HTERT RPE-1 (cell line): ENCODE measurements around the gene PALM3.
"Not testable (repeated sequence)": the region's sequence is repeated elsewhere in the genome, so short reads cannot be mapped to it uniquely, and the experiment has no call there.

Experiments
- in situ Hi-C: fragments of 300-500 bp; cut with MboI; formaldehyde crosslinking; loops from 4 replicates; pipeline ENCODE4 v1.14.3; 2020; ENCODE audit warnings: low sequenced_read_pairs

PALM3 gene

DNA sequence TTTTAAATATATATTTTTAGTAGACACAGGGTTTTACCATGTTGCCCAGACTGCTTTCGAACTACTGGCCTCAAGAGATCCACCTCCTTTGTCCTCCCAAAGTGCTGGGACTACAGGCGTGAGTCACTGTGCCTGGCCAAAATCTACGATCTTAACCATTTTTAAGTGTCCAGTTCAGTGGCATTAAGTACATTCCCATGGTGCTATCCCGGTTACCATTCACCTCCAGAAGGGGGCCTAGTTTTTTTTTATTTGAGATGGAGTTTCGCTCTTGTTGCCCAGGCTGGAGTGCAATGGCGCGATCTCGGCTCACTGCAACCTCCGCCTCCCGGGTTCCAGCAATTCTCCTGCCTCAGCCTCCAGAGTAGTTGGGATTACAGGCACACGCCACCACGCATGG is 26.7 kb downstream of the PALM3 start:
- in situ Hi-C loops = not testable (repeated sequence)

DNA sequence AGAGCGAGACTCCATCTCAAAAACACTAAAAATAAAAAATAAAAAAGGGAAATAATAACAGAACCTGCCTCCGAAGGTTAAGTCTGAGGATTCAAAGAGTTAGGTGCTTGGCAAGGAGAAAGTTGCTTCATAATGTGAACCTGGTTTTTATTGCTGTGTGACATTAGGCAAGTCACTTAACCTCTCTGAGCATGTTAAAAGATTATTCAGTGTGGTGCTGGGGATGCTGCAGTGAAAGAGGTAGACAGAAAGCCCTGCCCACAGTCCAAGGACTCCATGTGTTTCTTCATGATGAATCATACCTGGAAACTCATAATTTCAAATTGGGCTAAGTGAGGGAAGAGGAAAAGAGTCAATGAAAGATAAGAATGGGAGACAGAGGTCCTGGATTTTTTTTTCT is 27.9 kb downstream of the PALM3 start:
- in situ Hi-C loops = no loop called here

DNA sequence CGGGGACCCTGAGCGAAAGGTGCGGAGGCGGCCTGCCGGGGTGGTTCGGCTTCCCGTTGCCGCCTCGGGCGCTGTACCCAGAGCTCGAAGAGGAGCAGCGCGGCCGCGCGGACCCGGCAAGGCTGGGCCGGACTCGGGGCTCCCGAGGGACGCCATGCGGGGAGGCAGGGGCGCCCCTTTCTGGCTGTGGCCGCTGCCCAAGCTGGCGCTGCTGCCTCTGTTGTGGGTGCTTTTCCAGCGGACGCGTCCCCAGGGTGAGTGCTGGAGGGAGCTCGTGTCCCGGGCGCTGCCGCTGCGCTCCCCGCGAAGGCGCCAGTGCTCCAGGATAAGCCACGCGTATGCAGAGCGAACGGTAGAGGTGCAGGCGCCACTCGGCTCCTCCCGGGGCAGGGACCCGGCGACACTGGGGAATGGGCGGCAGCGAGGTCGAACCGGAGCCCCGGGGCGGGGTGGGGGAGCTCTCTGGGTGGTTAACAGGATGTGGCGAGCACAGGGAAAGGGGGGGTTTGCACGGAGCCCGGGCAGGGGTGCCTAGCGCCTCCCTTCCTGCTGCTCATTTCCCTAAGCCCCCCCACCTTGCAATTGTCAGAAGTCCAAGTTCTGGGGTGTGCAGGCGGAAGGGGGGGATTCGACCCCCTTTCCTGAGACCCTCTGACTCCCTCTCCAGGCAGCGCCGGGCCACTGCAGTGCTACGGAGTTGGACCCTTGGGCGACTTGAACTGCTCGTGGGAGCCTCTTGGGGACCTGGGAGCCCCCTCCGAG is 30.0 kb downstream of the PALM3 start, which contains the start of gene IL27RA:
Gene IL27RA (plus strand): TSS at position 44 of the 762 bp plus-strand sequence. CDS start 111 bp downstream, at position 155.
- in situ Hi-C loops = no loop called here

DNA sequence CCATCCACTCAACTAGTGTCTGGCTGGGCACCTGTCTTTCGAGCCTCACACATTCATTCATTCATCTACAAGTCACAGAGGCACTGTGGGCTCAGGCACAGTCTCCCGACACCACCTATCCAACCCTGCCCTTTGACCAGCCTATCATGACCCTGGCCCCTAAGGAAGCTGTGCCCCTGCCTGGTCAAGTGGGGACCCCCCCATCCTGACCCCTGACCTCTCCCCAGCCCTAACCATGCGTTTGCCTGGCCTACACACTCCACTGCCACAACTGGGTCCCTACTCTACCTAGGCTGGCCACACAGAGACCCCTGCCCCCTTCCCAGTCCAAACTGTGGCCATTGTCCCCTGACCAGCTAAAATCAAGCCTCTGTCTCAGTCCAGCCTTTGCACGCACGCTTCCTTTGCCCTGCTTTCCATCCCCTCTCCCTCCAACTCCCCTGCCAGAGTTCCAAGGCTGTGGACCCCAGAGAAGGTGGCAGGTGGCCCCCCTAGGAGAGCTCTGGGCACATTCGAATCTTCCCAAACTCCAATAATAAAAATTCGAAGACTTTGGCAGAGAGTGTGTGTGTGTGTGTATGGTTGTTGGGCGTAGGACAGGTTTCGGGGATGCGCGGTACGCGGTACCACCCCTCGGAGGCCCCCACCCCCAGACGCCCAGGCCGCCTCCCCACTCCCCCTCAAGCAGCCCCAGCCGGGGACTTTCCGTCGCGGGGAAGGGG is 30.7 kb downstream of the PALM3 start:
- in situ Hi-C loops = no loop called here

DNA sequence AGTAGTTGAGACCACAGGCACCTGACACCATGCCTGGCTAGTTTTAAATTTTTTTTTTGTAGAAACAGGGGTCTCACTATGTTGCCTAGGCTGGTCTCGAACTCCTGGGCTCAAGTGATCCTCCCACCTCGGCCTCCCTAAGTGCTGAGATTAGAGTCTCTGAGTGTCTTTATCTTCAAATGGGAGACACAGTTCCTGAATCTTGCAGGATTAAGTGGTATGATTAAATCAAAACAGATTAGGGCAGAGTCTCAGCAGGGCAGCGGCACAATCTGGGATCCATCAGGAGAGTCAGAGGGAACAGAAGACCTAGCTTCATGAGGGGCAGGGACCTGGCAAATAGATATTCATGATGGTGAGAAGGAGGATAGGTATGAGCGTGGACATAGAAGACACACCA is 33.0 kb downstream of the PALM3 start:
- in situ Hi-C loops = no loop called here

DNA sequence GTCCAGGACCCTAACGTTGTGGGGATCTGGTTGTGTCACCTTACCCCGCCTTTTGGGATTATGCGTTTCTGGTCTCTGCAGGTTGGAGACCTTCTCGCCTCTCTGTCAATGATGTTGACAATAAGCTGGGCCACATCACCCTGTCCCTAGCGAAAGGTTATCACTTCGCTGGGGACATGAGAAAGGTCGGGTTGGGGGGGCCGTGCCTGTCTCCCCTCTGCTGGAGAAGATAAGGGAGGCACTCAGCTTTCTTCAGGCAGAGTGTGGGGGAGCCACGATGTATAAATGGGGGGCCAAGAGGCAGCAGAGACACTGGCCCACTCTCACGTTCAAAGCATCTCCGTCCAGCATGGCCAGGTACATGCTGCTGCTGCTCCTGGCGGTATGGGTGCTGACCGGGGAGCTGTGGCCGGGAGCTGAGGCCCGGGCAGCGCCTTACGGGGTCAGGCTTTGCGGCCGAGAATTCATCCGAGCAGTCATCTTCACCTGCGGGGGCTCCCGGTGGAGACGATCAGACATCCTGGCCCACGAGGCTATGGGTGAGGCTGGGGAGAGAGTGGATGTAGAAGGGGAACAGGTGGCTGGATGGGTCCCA is 33.9 kb downstream of the PALM3 start, which contains the start of gene RLN3:
Gene RLN3 (plus strand): TSS at position 293 of the 595 bp plus-strand sequence. CDS start 57 bp downstream, at position 350.
- in situ Hi-C loops = no loop called here

DNA sequence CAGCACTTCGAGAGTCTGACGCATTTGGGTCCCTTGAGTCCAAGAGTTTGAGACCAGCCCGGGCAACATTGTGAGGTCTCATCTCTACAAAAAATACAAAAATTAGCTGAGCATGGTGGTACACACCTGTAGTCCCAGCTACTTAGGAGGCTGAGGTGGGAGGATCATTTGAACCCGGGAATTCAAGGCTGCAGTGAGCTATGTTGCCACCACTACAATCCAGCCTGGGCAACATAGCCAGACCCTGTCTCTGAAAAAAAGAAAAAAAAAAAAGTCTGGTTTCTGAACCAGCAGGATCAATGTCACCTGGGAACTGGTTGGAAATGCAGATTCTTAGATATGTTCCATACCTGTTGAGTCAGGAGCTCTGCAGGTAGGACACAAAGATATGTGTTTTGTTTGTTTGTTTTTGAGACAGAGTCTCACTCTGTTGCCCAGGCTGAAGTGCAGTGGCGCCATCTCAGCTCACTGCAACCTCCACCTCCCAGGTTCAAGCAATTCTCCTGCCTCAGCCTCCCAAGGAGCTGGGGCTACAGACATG is 35.2 kb downstream of the PALM3 start:
- in situ Hi-C loops = not testable (repeated sequence)

DNA sequence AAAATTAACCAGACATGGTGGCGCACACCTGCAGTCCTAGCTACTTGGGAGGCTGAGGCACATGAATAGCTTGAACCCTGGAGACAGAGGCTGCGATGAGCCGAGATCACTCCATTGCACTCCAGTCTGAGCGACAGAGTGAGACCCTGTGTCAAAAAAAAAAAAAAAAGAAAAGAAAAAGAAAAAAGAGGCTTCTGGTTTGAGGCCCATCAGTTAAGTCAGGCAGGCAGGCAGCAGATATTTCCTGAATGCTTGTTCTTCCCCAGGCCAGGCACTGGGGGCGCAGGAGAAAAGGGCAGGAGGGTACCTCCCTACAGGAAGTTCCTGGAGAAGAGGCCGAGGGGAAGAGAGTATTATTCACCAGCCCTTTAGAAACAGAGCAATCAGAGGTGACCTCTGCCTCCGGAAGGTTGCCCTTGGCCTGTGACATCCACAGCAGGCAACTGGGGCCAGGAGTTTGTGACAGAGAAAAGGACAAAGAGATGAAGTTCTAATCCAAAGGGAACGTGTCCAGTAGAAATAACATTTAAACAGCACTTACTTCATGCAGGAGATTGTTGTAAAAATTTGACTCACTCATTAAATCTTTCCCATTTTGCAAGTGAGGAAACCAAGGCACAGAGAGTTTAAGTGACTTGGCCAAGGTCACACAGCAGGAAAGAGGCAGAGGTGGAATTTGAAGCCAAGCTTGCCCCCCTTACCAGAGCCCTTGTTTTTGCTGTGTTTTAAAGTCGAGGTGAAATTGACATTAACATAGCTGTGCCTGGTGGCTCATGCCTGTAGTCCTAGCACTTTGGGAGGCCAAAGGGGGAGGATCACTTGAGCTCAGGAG is 38.3 kb downstream of the PALM3 start:
- in situ Hi-C loops = no loop called here

DNA sequence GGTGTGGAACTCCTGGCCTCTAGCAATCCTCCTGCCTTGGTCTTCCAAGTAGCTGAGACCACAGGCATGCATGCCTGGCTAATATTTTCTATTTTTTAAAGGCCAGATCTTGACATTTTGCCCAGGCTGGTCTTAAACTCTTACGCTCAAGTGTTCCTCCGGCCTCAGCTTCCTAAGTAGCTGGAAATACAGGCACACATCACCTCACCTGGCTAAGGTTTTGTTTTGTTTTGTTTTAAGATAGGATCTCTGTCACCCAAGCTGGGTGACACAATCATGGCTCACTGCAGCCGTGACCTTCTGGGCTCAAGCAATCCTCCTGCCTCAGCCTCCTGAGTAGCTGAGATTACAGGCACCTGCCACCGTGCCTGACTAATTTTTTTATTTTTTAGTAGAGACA is 39.4 kb downstream of the PALM3 start:
- in situ Hi-C loops = no loop called here

DNA sequence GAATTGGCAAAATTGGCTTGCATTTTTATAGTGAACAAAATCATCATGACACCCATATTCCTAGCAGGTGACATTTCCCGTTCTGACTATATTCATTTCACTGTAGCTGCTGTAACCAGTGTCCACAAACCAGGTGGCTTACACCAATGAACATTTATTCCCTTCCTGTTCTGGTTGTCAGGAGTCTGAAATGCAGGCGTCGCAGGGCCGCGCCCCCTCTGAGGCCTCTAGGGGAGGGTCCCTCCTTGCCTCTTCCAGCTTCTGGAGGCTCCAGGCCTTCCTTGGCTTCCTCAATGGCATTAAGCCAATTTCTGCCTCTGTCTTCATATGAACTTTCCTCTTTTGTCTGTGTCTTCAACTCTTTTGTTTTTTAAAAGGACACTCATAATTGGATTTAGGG is 40.4 kb downstream of the PALM3 start:
- in situ Hi-C loops = no loop called here

DNA sequence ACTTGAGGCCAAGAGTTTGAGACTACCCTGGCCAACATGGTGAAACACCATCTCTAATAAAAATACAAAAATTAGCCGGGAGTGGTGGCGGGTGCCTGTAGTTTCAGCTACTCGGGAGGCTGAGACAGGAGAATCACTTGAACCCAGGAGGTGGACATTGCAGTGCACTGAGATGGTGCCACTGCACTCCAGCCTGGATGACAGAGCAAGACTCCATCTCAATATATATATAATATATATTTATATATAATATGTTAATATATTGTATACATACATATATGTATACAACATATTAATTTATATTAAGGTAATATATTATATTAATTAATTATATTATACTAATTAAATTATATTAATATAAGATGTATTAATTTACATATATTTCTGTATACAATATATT is 42.1 kb downstream of the PALM3 start:
- in situ Hi-C loops = not testable (repeated sequence)

DNA sequence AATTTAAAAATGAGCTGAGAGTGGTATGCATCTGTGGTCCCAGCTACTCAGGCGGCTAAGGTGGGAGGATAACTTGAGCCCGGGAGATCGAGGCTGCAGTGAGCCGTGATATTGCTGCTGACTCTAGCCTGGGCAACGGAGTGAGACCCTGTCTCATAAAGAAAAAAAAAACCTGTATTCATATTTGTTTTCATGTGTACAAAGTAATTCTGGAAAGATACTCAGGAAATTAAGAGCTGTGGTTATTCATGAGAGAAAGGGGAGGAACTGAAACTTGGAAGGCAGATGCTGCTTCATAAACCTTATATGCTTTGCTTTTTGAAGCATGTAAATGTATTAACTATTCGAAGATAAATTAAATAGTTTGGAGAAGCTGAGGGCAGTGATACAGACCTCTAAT is 42.8 kb downstream of the PALM3 start:
- in situ Hi-C loops = no loop called here

DNA sequence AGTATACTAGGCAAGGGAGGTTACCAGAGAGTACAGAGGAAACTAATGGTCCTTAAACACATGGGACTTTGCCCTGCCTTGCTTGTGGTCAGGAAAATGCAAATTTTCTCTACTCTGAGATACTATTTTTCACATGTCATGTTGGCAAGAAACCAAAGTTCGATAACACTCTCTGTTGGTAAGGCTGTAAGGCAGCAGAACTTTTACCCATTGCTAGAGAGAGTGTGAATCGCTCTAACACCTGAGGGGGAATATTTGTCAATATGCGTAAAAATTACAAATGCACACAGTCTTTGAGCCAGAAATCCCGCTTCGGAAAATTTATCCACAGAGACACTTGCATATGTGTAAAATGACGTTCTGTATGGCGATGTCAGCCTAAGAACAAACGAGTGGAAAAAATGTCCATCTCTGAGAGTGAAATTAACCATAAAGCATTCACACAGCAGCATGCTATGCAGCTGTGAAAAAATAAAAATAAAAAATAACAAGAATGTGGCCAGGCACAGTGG is 46.3 kb downstream of the PALM3 start:
- in situ Hi-C loops = no loop called here

DNA sequence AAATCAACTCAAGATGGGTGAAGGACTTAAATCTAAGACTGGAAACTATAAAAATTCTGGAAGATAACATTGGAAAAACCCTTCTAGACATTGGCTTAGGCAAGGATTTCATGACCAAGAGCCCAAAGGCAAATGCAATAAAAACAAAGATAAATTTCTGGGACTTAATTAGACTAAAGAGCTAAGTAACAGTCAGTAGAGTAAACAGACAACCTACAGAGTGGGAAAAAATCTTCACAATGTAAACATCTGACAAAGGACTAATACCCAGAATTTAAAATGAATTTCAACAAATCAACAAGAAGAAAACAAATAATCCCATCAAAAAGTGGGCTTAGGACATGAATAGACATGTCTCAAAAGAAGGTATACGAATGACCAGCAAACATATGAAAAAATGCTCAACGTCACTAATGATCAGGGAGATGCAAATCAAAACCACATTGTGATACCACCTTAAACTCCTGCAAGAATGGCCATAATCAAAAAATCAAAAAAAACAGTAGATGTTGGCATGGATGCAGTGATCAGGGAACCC is 49.4 kb downstream of the PALM3 start:
- in situ Hi-C loops = no loop called here

DNA sequence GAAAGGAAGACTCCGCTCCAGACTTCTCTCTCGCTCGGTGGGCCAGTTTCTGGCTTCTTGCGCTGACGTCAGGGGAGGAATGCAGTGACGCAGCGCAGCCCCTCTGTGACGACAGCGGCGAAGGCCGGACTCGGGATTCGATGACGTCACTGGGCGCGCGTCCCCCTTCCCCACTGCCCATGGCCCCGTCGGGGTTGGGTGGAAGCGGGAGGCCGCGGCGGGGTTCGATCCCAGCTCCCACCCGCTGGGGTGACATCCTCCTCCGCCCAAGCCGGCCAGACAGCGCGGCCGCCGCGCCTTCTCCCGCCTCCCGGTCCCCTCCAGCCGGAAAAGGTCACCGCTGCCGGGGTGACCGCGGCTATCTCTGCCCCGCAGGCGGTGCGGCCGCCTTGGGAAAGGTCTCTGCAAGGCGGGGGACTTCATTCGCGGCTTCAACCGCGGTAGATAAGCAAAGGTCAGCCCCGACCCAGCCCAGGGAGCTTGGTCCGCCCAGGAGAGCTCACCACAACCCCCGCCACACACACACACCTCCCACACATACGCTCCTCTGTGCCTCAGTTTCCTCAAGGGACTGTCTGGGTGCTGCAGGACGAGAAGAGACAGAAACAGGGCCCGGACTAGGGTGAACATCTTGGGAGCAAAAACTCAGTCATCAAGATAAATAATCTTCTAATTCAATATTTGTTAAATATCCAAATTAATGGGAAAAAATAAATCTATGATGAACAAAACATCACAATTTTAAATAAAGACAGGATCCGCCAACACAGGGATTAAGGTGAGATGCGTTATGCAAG is 54.9 kb downstream of the PALM3 start:
- in situ Hi-C loops = no loop called here

DNA sequence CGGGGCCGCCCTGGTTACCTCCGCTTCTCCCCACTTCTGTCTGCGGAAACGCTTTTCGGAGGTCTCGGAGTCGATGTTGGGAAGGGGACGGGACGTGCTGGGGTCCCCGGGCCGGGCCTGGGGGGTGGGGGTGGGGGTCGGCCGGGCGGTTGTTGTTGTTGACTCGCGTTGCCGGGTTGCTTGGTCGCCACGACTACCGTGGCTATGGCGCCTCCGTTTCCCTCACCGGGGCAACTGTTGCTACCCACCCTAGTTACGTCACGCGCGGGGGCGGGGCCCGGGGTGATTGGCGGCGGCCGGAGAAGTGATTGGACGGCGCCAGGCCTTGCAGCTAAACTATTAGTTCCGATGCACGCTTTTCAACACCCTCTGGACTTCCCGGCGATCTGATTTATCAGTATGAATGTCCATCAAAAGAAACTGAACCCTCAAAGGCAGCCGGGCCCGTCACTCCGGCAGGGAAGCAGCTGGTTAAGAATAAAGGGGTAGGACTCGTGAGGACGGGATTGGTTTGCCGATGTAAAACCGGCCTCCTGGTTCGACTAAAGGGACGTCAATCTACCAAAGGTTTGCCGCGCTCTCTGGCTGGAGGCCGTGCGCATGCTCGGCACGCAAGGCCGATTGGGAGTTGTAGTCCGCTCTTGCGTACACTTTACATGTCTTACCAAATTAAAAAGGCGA is 55.7 kb downstream of the PALM3 start, which contains the start of gene RFX1:
Gene RFX1 (minus strand): TSS at position 236 of the 681 bp plus-strand sequence. CDS start 12,477 bp downstream, outside the sequence.
- in situ Hi-C loops = no loop called here

DNA sequence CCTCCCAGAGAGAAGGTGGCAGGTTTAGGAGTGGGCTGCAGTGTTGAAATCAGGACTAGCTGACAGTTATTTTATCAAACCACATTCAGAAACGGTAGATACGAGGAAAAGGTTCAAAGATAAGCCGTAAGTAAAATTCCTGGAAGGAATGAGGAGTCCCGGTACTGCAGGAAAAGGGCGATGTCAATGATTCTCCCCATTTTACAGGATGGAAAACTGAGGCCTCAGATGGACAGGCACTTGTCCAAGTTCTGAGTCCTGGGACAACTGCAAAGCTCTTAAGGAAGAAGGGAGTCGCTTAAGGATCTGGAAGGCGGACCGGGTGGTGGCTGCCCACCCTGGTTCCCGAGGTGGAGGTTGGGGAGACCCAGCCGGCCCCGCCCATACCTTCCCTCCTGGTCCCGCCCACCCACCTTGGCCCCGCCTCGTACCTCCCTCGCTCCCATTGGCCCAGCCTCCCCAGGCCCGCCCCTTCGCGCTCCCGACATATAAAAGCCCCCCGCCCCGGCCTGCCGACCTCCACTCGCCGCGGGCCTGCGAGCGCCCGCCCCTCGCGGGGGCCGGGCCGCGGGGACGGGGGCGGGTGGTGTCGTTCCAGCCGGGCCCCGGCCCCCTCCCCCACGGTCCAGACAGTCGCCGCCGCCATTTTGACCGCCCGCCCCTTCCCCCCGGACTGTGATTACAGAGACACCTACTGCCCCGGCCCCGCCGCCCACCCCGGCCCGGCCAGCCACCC is 56.4 kb downstream of the PALM3 start:
- in situ Hi-C loops = no loop called here
